Endothelial cell of coronary artery (primary cell): ENCODE results near the gene KRT24. TPM values are rescaled to one million over a fixed set of nuclear protein-coding genes. Genes with fewer than 3 reads are reported as not detected.

Experiments used
- total RNA-seq: library from RNA; depleted of rRNA; stranded (reverse); fragments of >200 nt; gene quantifications from 2 replicates; pipeline ENCODE4 v1.2.3, GENCODE V29; 2014

Gene KRT24
- not detected in 2 replicates for total RNA-seq

GRCh38 chr17:40703652-40704051 is at the start of gene KRT24:
Gene KRT24, minus strand, starts transcription at chr17:40703752. Its CDS starts 59 bp downstream, at chr17:40703693.

GRCh38 chr17:40664582-40665333 is 38.8 kb downstream of the KRT24 start, which contains the start of gene KRT222:
Gene KRT222, minus strand, starts transcription at chr17:40665177. Its CDS starts 78 bp downstream, at chr17:40665099.

Other genes starting within 250 kb of the KRT24 start
- gene TNS4, start 202.1 kb downstream of the KRT24 start, total RNA-seq: not detected in 2 replicates
- gene CCR7, start 138.3 kb downstream of the KRT24 start, total RNA-seq: under 0.01 and 0.09 TPM in 2 replicates
- gene SMARCE1, start 55.9 kb downstream of the KRT24 start, total RNA-seq: 79.2 and 98.3 TPM in 2 replicates
- gene KRT222, start 38.6 kb downstream of the KRT24 start, total RNA-seq: not detected in 2 replicates
- gene KRT25, start 51.6 kb upstream of the KRT24 start, total RNA-seq: not detected in 2 replicates
- gene KRT26, start 68.4 kb upstream of the KRT24 start, total RNA-seq: not detected in 2 replicates
- not detected in 2 replicates for gene KRT27, start 78.8 kb upstream of the KRT24 start, total RNA-seq
- gene KRT28, start 96.2 kb upstream of the KRT24 start, total RNA-seq: not detected in 2 replicates
- 2.7 and 4.0 TPM in 2 replicates for gene KRT10, start 118.9 kb upstream of the KRT24 start, total RNA-seq
- gene KRT12, start 163.5 kb upstream of the KRT24 start, total RNA-seq: not detected in 2 replicates
- gene KRT20, start 181.5 kb upstream of the KRT24 start, total RNA-seq: not detected in 2 replicates
- gene KRT23, start 233.9 kb upstream of the KRT24 start, total RNA-seq: not detected in 2 replicates